Breast epithelium (tissue), 3 donors: ENCODE measurements around the gene ARAF.

Experiments used
- CTCF ChIP-seq, 3 donors: fragments of 450-650 bp; IDR thresholded peaks; one replicate each; pipeline ENCODE4 v1.5.1; 2016 to 2017; ENCODE audit warnings: antibody characterized with exemption in 3 of 3, mild to moderate bottlenecking in 3 of 3, moderate library complexity in 3 of 3
- POLR2A ChIP-seq: fragments of 450-650 bp; IDR thresholded peaks from one replicate; pipeline ENCODE4 v1.6.1; 2016; ENCODE audit warnings: antibody characterized with exemption, mild to moderate bottlenecking, moderate library complexity
- POLR2AphosphoS5 ChIP-seq, 3 donors: sonication (generic); formaldehyde crosslinking; IDR thresholded peaks; one replicate each; pipeline ENCODE4 v1.6.1; 2017; ENCODE audit warnings: antibody characterized with exemption in 3 of 3

DNA sequence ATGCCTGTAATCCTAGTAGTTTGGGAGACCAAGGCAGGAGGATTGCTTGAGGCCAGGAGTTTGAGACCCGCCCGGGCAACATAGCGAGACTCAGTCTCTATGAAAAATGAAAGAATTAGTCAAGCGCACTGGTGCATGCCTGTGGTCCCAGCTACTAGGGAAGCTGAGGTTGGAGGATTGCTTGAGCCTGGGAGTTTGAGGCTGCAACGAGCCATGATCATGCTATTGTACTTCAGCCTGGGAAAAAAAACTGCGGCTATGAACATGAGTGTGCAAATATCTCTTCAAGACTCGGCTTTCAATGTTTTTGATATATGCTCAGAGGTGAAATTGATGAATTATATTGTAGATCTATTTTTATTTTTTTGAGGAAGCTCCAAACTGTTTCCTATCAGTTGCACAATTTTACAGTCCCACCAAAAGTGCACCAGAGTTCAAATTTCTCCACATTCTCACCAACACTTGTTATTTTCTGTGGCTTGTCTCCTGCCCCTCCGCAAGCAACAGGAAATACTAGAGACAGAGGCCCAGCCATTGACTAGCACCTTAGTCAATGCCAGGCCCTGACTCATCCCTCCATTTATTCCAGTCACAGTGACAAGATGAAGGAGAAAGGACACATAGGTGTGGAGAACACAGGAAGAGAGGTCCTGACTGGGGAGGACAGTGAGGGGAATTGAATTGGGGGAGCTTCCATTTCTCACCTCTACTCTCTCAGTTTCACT lies 44.9 kb upstream of the ARAF start:
- TF ChIP-seq CTCF (IDR thresholded peaks at IDR 0.05) (no peak), POLR2AphosphoS5 (IDR thresholded peaks at IDR 0.05) (no peak), POLR2A (no peak)
